Measurements from ENCODE around the gene MIA. TPM values are rescaled to one million over a fixed set of nuclear protein-coding genes. Genes with fewer than 3 reads are reported as not detected.
A peak's percentile ranks its signal among the peaks of the same experiment; 100 is the strongest.
"Not testable (repeated sequence)": the region's sequence is repeated elsewhere in the genome, so short reads cannot be mapped to it uniquely, and the experiment has no call there.

Gene MIA
- total and polyA plus RNA-seq, 2 donors (not counting 1 experiment from before 2014, with no cell fraction given): 0.37 to 5.7 TPM

- ChIA-PET CTCF (interaction anchor here (0.6 to 3.8 kb wide), 29 partner anchors 8 to 494 kb away, joined by 3 to 117 read pairs (median 5); partner anchors contain the start of genes ACTMAP, COQ8B, EGLN2 and ITPKC), POLR2A (interaction anchor here (0.5 to 3.1 kb wide), 8 partner anchors 21 to 514 kb away, joined by 3 to 15 read pairs (median 5); partner anchors contain the start of genes COQ8B, EGLN2, ITPKC and RAB4B)
- not testable (repeated sequence) for H3K79me2 ChIP-seq (ENCODE audit: control insufficient read depth, insufficient read depth, low read length); H3K9me3 ChIP-seq (ENCODE audit: control extremely low read depth in 1 of 3, control insufficient read depth in 2 of 3, insufficient read depth in 1 of 3, low read length in 2 of 3); H3K27me3 Mint-ChIP-seq; H3K36me3 ChIP-seq (replicated peaks in 1 of 2; ENCODE audit: control extremely low read depth in 1 of 2, control insufficient read depth in 1 of 2, extremely low read depth in 1 of 2, insufficient read depth in 2 of 2, low read length in 1 of 2); H3K27me3 ChIP-seq (replicated peaks in 1 of 4; ENCODE audit: control extremely low read depth in 1 of 4, control insufficient read depth in 3 of 4, insufficient read depth in 4 of 4, low read length in 3 of 4); H3K4me3 ChIP-seq (ENCODE audit: control extremely low read depth in 1 of 5, extremely low read depth in 1 of 5, insufficient read depth in 1 of 5, low read depth in 2 of 5, low read length in 4 of 5); H3K27ac ChIP-seq (ENCODE audit: low read length in 2 of 2); H2AFZ ChIP-seq (ENCODE audit: insufficient read depth, low read depth, low read length, poor library complexity, severe bottlenecking); H4K20me1 ChIP-seq (ENCODE audit: control insufficient read depth, insufficient read depth, low read length, poor library complexity, severe bottlenecking); H3K9me3 Mint-ChIP-seq (ENCODE audit: insufficient read depth); H3K9ac ChIP-seq (ENCODE audit: low read length)
- ATAC-seq (ENCODE audit: low read depth) (peak; percentile 50), DNase-seq (peak; percentile 79)
- H3K27ac Mint-ChIP-seq: peak overlapping the region; percentile 73
- no CpG with 5 or more reads among the region's 6 CpGs for WGBS (ENCODE audit: insufficient coverage)
- intact Hi-C loops (cut with micrococcal nuclease): loop anchor here (1.0 to 5.0 kb wide), 3 partner anchors 42 to 156 kb away; partner anchors contain the start of genes ACTMAP, MIA, RAB4B and SNRPA
- H3K4me3 Mint-ChIP-seq: peak overlapping the region; percentile 42
- Histone ChIP-seq H3K4me2 (replicated peaks; ENCODE audit: low read depth, low read length, poor library complexity, severe bottlenecking) (peak overlapping the region; percentile 60), H3K4me1 (ENCODE audit: control insufficient read depth in 2 of 2, insufficient read depth in 2 of 2, low read length in 2 of 2) (peaks cover 14 to 33% of the 10 kb centered on the region in 2 donors)
- peaks cover 29% of the 10 kb centered on the region for H3K4me1 Mint-ChIP-seq
- TF ChIP-seq CTCF (IDR thresholded peaks at IDR 0.05): peak; percentile 85
These were observed 44.3 kb downstream of the MIA start for GRCh38 chr19:40819479-40820234.

GRCh38 chr19:40822161-40822560, 46.8 kb downstream of the MIA start:
- Mint-ChIP-seq H3K4me1 (peaks cover 29% of the 10 kb centered on the region), H3K27ac (no peak overlapping the region), H3K27me3 (no peaks in the 10 kb centered on the region), H3K4me3 (no peak overlapping the region), H3K9me3 (ENCODE audit: insufficient read depth) (no peaks in the 10 kb centered on the region)
- DNase-seq (no peak), ATAC-seq (ENCODE audit: low read depth) (no peak)
- ChIA-PET CTCF (interaction anchor here (1.1 to 3.8 kb wide), 2 partner anchors 16 to 160 kb away, joined by 3 to 117 read pairs; no protein-coding TSS in a partner anchor), POLR2A (no interaction called here)
- Histone ChIP-seq H3K79me2 (ENCODE audit: control insufficient read depth, insufficient read depth, low read length) (no peaks in the 10 kb centered on the region), H3K27me3 (replicated peaks in 1 of 4; ENCODE audit: control extremely low read depth in 1 of 4, control insufficient read depth in 3 of 4, insufficient read depth in 4 of 4, low read length in 3 of 4) (no peaks in the 10 kb centered on the region), H3K4me2 (replicated peaks; ENCODE audit: low read depth, low read length, poor library complexity, severe bottlenecking) (no peak overlapping the region), H2AFZ (ENCODE audit: insufficient read depth, low read depth, low read length, poor library complexity, severe bottlenecking) (no peak overlapping the region), H3K9me3 (ENCODE audit: control extremely low read depth in 1 of 3, control insufficient read depth in 2 of 3, insufficient read depth in 1 of 3, low read length in 2 of 3) (no peaks in the 10 kb centered on the region), H4K20me1 (ENCODE audit: control insufficient read depth, insufficient read depth, low read length, poor library complexity, severe bottlenecking) (no peaks in the 10 kb centered on the region), H3K27ac (ENCODE audit: low read length in 2 of 2) (no peak overlapping the region), H3K4me1 (ENCODE audit: control insufficient read depth in 2 of 2, insufficient read depth in 2 of 2, low read length in 2 of 2) (peaks cover 14 to 28% of the 10 kb centered on the region in 2 donors), H3K9ac (ENCODE audit: low read length) (no peak overlapping the region), H3K36me3 (replicated peaks in 1 of 2; ENCODE audit: control extremely low read depth in 1 of 2, control insufficient read depth in 1 of 2, extremely low read depth in 1 of 2, insufficient read depth in 2 of 2, low read length in 1 of 2) (no peaks in the 10 kb centered on the region), H3K4me3 (ENCODE audit: control extremely low read depth in 1 of 5, extremely low read depth in 1 of 5, insufficient read depth in 1 of 5, low read depth in 2 of 5, low read length in 4 of 5) (no peak overlapping the region)
- TF ChIP-seq EZH2 (IDR thresholded peaks at IDR 0.05; ENCODE audit: borderline replicate concordance, insufficient read depth, low read depth, low read length, poor library complexity, severe bottlenecking): no peak
- TF ChIP-seq CTCF (IDR thresholded peaks at IDR 0.05): no peak
- intact Hi-C loops (cut with micrococcal nuclease): no loop called here
- 93% methylated on average over 22 of the region's 22 CpGs for WGBS (ENCODE audit: insufficient coverage)
